Skin of body (tissue), 3 donors: ENCODE results near the gene NME5. TPM values are rescaled to one million over a fixed set of nuclear protein-coding genes. Genes with fewer than 3 reads are reported as not detected.
"Not testable (repeated sequence)": the region's sequence is repeated elsewhere in the genome, so short reads cannot be mapped to it uniquely, and the experiment has no call there.

Source experiments
- DNase-seq: peaks from one replicate; lab custom pipeline; 2025; lab: John Stamatoyannopoulos, UW
- small RNA-seq: library from RNA; depleted of rRNA; stranded (forward); fragments of <200 nt; gene quantifications from one replicate; pipeline ENCODE3, GENCODE V24; 2014; ENCODE audit warnings: low replicate concordance
- total RNA-seq: library from RNA; depleted of rRNA; stranded (reverse); fragments of >200 nt; gene quantifications from one replicate; pipeline ENCODE4 v1.2.3, GENCODE V29; 2014

NME5 gene
- total RNA-seq, 1 donor from 2014 or later = 1.3 TPM

GRCh38 chr5:138078006-138078643 is 61.1 kb downstream of the NME5 start:
- DNase-seq = no peak

- no peak for DNase-seq
Measured at GRCh38 chr5:138077064-138077696, 62.0 kb downstream of the NME5 start.

DNA sequence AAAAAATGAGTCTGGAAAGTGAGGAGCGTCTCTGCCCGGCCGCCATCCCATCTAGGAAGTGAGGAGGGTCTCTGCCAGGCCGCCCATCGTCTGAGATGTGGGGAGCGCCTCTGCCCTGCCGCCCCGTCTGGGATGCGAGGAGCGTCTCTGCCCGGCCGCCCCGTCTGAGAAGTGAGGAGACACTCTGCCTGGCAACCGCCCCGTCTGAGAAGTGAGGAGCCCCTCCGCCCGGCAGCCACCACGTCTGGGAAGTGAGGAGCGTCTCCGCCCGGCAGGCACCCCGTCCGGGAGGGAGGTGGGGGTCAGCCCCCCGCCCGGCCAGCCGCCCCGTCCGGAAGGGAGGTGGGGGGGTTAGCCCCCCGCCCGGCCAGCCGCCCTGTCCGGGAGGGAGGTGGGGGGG is 69.2 kb downstream of the NME5 start:
- DNase-seq = not testable (repeated sequence)

DNA sequence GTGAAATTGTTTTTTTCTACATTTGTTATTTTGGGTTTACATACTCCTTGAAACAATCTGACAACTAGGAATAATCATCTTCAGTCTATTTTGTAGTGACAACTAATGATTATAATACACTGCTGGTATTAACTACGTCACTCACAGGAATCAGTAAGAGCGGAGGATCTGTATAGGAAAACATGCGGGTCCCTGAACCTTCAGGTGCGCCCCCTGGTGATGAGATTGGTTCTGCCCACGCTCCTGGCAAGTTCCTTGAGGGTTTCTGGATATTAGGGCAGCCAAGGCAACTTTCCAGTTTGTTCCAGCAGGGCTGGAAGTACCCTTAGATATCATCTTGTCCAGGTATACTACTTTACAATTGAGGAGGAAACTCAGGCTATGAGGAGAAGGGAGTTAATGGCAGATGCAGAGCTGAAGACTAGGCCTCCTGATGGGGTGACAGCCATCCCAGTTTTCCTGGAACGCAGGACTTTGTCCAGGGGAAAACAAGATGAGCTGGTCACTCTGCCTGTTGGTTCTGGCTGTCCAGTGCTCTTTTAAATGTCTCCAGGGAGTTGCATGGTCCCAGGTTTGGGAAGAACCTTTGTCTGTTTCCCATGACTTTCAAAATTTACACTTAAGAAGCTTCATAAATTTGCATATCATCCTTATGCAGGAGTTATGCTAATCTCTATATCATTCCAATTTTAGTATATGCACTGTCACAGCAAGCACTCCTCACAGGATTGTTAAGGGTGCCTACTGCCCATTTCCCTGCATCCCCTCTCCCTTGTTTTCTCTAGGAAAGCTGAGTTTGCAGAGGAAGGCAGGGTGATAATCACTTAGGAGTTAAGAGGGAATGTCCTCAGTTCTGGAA is 70.3 kb downstream of the NME5 start:
- DNase-seq = no peak

DNA sequence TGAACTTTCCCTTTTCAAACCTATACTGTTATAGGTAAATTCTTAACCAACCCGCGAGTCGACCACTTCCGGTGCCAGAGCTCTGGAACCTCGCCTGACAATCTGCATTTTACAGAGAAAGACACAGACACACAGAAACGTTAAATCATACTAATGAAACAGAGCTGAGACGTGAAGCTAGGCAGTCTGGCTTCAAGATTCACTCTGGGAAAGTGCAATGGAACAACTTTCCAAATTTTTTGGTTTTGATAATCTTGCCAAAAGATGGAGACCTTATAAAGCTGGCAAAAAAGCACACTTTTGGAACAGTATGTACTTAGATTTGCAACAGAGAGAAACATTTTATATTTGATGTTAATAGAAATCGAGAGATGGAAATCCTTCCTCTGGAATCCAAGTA is 71.3 kb downstream of the NME5 start:
- DNase-seq = no peak

Small RNA genes within 50 kb of the gene (small RNA-seq; reads per million reads assigned to genes)
- gene RNU6-1148P = not detected
- not detected for gene RNU6-460P
- not detected for gene RNU6-888P

Other genes starting within 250 kb of the NME5 start
- 0.10 TPM for gene PKD2L2, start 250.0 kb downstream of the NME5 start, total RNA-seq
- 31.9 TPM for gene FAM13B, start 106.3 kb downstream of the NME5 start, total RNA-seq
- gene WNT8A, start 55.4 kb downstream of the NME5 start, total RNA-seq = not detected
- gene BRD8, start 39.2 kb upstream of the NME5 start, total RNA-seq = 34.7 TPM
- 16.3 TPM for gene KIF20A, start 39.7 kb upstream of the NME5 start, total RNA-seq
- gene CDC23, start 73.9 kb upstream of the NME5 start, total RNA-seq = 37.0 TPM
- 4.3 TPM for gene GFRA3, start 135.2 kb upstream of the NME5 start, total RNA-seq
- gene CDC25C, start 192.4 kb upstream of the NME5 start, total RNA-seq = 3.5 TPM
- 21.3 TPM for gene FAM53C, start 198.8 kb upstream of the NME5 start, total RNA-seq
- 60.4 TPM for gene KDM3B, start 213.3 kb upstream of the NME5 start, total RNA-seq